ENCODE data around the gene SLC1A7.

The SLC1A7 gene

GRCh38 chr1:53131590-53131938 lies 10.9 kb downstream of the SLC1A7 start:
- no peak overlapping the region for H3K4me3 ChIP-seq (replicated peaks in 1 of 2; ENCODE audit: low read depth in 2 of 2, low read length in 2 of 2)
- no peak for DNase-seq (ENCODE audit: low read depth in 2 of 2)
- no peak for TF ChIP-seq CTCF (IDR thresholded peaks at IDR 0.05; ENCODE audit: low read depth, low read length)

DNA sequence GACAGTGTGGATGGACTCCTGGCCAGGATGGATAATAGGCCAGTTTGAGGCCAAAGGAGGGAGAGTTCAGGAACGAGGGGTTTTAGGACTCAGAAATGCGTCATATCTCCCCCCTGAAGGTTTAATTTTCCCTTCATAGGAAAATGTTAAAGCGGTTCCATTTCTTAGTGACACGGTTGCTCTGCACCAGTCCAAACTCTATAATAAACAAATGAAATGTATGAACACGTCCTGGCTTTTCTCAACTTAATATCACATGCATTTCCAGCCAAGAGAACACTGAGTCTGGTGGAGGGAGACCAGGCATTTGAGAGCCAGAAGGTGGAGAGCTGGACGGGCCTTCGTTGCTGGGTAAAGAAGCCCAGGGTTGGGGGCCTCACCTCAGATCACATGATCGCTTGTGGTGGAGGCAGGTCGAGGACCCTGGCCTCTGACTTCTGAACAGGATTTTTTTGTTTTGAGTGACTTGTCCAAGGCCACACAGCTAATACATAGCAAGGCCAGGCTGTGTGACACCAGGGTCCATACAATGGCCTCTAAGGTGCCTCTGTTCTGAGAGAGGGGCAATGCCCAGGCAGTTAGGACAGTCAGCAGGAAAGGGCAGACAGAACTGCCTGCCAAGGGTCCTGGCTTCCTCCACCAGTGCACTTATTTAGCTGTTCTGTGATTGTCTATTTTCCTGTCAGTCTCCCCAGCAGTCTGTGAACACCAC lies 11.4 kb downstream of the SLC1A7 start:
- no peak for TF ChIP-seq CTCF (IDR thresholded peaks at IDR 0.05; ENCODE audit: low read depth, low read length)

GRCh38 chr1:53130598-53130877 lies 11.9 kb downstream of the SLC1A7 start:
- no peak for DNase-seq (ENCODE audit: low read depth in 2 of 2)
- no peak for TF ChIP-seq CTCF (IDR thresholded peaks at IDR 0.05; ENCODE audit: low read depth, low read length)

More for the DNA sequence above, 11.4 kb downstream of the SLC1A7 start:
- H3K4me3 ChIP-seq (replicated peaks in 1 of 2; ENCODE audit: low read depth in 2 of 2, low read length in 2 of 2): no peak overlapping the region
- no peak for DNase-seq (ENCODE audit: low read depth in 2 of 2)

GRCh38 chr1:53129891-53130597 lies 12.4 kb downstream of the SLC1A7 start:
- TF ChIP-seq CTCF (IDR thresholded peaks at IDR 0.05; ENCODE audit: low read depth, low read length): no peak
- no peak overlapping the region for H3K4me3 ChIP-seq (replicated peaks in 1 of 2; ENCODE audit: low read depth in 2 of 2, low read length in 2 of 2)
- no peak for DNase-seq (ENCODE audit: low read depth in 2 of 2)

More at GRCh38 chr1:53130598-53130877, 11.9 kb downstream of the SLC1A7 start:
- H3K4me3 ChIP-seq (replicated peaks in 1 of 2; ENCODE audit: low read depth in 2 of 2, low read length in 2 of 2): no peak overlapping the region

DNA sequence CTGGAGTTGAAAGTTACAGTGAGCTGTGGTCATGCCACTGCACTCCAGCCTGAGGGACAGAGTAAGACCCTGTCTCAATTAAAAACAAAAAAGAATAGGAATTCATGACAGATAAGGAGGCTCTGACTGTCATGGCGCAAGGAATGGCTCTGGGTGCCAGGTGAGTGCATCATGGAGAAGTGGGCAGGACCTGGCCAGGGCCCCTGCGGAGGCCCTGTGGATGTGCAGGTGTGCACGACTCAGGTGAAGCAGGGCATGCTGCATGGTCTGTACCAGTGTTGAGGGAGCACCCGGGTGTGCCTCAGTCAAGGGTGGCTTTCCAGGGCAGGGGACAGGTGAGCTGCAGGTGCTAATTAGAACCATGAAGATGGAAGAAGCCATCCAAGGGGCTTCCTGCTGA lies 14.0 kb downstream of the SLC1A7 start:
- DNase-seq (ENCODE audit: low read depth in 2 of 2): no peak
- no peak for TF ChIP-seq CTCF (IDR thresholded peaks at IDR 0.05; ENCODE audit: low read depth, low read length)
- H3K4me3 ChIP-seq (replicated peaks in 1 of 2; ENCODE audit: low read depth in 2 of 2, low read length in 2 of 2): no peak overlapping the region

GRCh38 chr1:53127546-53127945 lies 14.9 kb downstream of the SLC1A7 start:
- TF ChIP-seq CTCF (IDR thresholded peaks at IDR 0.05; ENCODE audit: low read depth, low read length): no peak
- no peak for DNase-seq (ENCODE audit: low read depth in 2 of 2)
- no peak overlapping the region for H3K4me3 ChIP-seq (replicated peaks in 1 of 2; ENCODE audit: low read depth in 2 of 2, low read length in 2 of 2)
